HFFc6 (cell line): ENCODE results near the gene TPO. TPM values are rescaled to one million over a fixed set of nuclear protein-coding genes. Genes with fewer than 3 reads are reported as not detected.
"Not testable (repeated sequence)": the region's sequence is repeated elsewhere in the genome, so short reads cannot be mapped to it uniquely, and the experiment has no call there.

Source experiments
- DNase-seq: peaks from one replicate; pipeline ENCODE4 v3.0.0-alpha.2; 2018
- H3K27ac Mint-ChIP-seq: 2 replicates; pipeline ENCODE4 v1.8.0; 2020; ENCODE audit warnings: mild to moderate bottlenecking, mixed read lengths
- H3K27me3 Mint-ChIP-seq: 2 replicates; pipeline ENCODE4 v1.8.0; 2021; ENCODE audit warnings: mild to moderate bottlenecking, moderate library complexity, mixed read lengths; ENCODE audit not compliant: insufficient read depth
- H3K36me3 Mint-ChIP-seq: 2 replicates; pipeline ENCODE4 v1.8.0; 2021; ENCODE audit warnings: low read depth, mixed read lengths
- H3K4me1 Mint-ChIP-seq: 2 replicates; pipeline ENCODE4 v1.8.0; 2020; ENCODE audit warnings: low read depth, mixed read lengths
- H3K4me3 Mint-ChIP-seq: 2 replicates; pipeline ENCODE4 v1.8.0; 2020; ENCODE audit warnings: mild to moderate bottlenecking, moderate library complexity, mixed read lengths
- H3K9me3 Mint-ChIP-seq: 2 replicates; pipeline ENCODE4 v1.8.0; 2020; ENCODE audit warnings: mild to moderate bottlenecking, mixed read lengths
- CTCF ChIP-seq: fragments of 200-600 bp; sonication (generic); IDR thresholded peaks from 2 replicates; pipeline ENCODE4 v1.5.0; 2021; ENCODE audit warnings: antibody characterized with exemption, mild to moderate bottlenecking
- total RNA-seq, 6 experiments: library from RNA; stranded (reverse); fragmentation: NEBNext Ultra II Directional; extraction: Animal tissue kit (Norgen Biotek cat#: 25700); gene quantifications; 2 replicates in 1 of 6; 3 replicates in 5 of 6; pipeline ENCODE4 v1.2.3, GENCODE V29; 2021

Gene TPO
- total RNA-seq, 6 experiments from 2014 or later = not detected

- Mint-ChIP-seq H3K27ac (no peak overlapping the region), H3K9me3 (peaks cover 29% of the 10 kb centered on the region), H3K27me3 (no peaks in the 10 kb centered on the region), H3K4me1 (no peaks in the 10 kb centered on the region), H3K4me3 (no peak overlapping the region), H3K36me3 (no peaks in the 10 kb centered on the region)
- TF ChIP-seq CTCF = no peak
- no peak for DNase-seq
Measured at GRCh38 chr2:1405124-1405523, 8.1 kb upstream of the TPO start.

GRCh38 chr2:1405967-1406366 lies 7.3 kb upstream of the TPO start:
- H3K27ac Mint-ChIP-seq = no peak overlapping the region
- H3K4me1 Mint-ChIP-seq = no peaks in the 10 kb centered on the region
- DNase-seq = no peak
- no peak for TF ChIP-seq CTCF
- H3K36me3 Mint-ChIP-seq = no peaks in the 10 kb centered on the region
- H3K4me3 Mint-ChIP-seq = no peak overlapping the region
- H3K27me3 Mint-ChIP-seq = peaks cover 5% of the 10 kb centered on the region
- peaks cover 27% of the 10 kb centered on the region for H3K9me3 Mint-ChIP-seq

GRCh38 chr2:1406434-1406833 lies 6.8 kb upstream of the TPO start:
- Mint-ChIP-seq H3K4me1 (no peaks in the 10 kb centered on the region), H3K9me3 (peaks cover 26% of the 10 kb centered on the region), H3K27me3 (peaks cover 5% of the 10 kb centered on the region), H3K36me3 (no peaks in the 10 kb centered on the region), H3K27ac (no peak overlapping the region), H3K4me3 (no peak overlapping the region)
- DNase-seq = no peak
- no peak for TF ChIP-seq CTCF

GRCh38 chr2:1407950-1408675 lies 5.2 kb upstream of the TPO start:
- no peak for TF ChIP-seq CTCF
- no peaks in the 10 kb centered on the region for H3K36me3 Mint-ChIP-seq
- H3K4me3 Mint-ChIP-seq = no peak overlapping the region
- H3K4me1 Mint-ChIP-seq = no peaks in the 10 kb centered on the region
- no peak for DNase-seq
- H3K27me3 Mint-ChIP-seq = peaks cover 5% of the 10 kb centered on the region
- peaks cover 36% of the 10 kb centered on the region for H3K9me3 Mint-ChIP-seq
- no peak overlapping the region for H3K27ac Mint-ChIP-seq

- Mint-ChIP-seq H3K36me3 (no peaks in the 10 kb centered on the region), H3K4me1 (no peaks in the 10 kb centered on the region), H3K27ac (no peak overlapping the region), H3K4me3 (no peak overlapping the region), H3K9me3 (peaks cover 45% of the 10 kb centered on the region), H3K27me3 (peaks cover 5% of the 10 kb centered on the region)
- no peak for DNase-seq
- no peak for TF ChIP-seq CTCF
Measured at GRCh38 chr2:1414121-1414520, 858 bp downstream of the TPO start.

GRCh38 chr2:1414901-1415300 lies 1.6 kb downstream of the TPO start:
- H3K9me3 Mint-ChIP-seq = peaks cover 49% of the 10 kb centered on the region
- not testable (repeated sequence) for H3K36me3 Mint-ChIP-seq, H3K4me3 Mint-ChIP-seq, DNase-seq, H3K4me1 Mint-ChIP-seq, H3K27me3 Mint-ChIP-seq, H3K27ac Mint-ChIP-seq
